Activated gamma-delta T cell treated with Interleukin-2 at 50 U/mL for 16 hours (primary cell): Measurements from ENCODE around the gene FLNB.

ENCODE experiments used
- DNase-seq: peaks from one replicate; pipeline ENCODE4 v3.0.0-alpha.2; 2020

The FLNB gene

DNA sequence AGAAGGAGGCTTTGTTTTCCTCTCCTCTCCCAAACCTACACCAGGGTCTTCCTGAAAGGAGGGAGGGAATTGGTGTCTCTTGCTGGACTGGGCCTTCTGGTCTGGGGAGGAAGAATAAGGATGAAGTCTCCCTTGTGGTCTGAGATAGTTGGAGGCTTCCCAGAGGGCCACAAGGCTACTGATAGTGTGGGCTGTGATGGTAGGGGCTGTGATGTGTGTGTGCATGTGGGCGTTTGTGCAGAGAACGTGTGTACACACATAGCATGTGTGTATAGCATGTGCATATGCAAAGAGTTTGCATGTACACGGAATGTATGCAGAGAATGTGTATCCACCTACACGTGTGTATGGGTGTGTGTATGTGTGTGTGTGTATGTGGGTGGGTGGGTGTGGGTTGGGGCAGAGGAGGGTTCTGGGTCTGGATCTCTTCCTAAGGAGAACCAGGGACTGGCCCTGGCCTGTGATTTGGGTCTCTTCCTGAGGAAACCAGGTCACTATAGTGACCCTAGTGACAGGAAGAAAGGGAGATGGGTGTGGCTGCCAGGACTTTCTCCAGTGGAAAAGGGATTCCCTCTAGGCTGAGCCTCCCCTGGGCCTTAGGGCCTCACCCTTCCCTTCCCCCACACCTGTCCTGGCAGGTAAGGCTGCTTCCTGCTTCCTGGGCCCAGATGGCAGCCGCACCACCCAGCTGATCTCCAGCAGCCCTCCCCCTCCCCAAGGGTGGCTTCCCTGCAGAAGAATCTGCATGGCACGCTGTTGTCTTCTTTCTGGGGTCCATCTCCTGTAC, 1.7 kb downstream of the FLNB start:
- no peak for DNase-seq

DNA sequence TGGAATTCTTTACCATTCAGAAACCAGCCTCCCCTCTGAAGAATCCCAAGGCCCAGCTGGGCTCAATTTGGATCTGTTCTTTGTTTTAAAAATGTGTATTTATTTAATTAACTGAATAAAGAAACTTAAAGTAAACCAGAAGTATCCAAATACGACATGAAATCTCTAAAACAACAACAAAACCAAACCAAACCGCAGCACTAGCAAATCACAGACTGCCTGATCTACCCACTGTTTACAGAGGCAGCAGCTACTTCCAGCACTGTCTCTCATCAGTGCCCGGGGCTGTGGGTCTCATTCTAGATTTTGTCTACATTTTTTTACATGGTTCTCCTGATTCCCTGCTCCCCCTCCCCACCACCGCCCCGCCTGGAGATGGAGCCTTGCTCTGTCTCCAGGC, 2.3 kb downstream of the FLNB start:
- no peak for DNase-seq

DNA sequence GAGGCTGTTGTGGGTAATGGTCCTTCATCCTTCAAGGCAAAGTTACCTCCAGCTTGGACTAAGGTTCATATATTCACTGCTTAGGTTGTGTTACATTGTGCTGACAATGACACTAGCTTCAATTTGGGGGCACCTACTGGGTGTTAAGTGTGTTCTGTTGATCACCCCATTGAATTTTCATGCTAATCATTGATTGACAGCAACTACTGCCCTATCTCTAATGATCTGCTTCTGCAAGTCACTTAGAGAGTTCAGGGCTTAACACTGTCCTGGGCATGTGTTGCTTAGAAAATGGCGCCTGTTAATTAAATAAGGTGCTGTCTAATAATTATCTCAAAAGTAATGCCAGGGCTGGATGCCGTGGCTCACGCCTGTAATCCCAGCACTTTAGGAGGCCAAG, 3.4 kb downstream of the FLNB start:
- DNase-seq, result no peak

DNA sequence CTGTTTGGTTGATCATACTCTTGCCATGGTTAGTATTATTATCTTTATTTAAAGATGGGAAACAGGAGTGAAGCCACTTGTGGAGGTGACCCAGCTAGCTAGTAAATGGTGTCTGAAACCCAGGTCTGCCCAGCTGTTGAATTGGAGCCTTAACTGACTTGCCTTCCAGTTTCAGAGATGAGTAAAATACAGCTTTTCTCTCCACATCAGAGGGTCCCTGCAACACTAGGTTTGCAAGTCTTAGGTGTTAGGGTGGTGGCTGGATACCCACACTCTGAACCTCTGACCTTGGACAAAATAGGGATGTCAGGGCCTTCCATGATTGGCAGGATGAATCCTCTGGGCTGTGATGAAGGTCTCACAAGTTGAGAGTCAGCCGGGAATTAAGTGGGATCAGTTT, 4.1 kb downstream of the FLNB start:
- no peak for DNase-seq

DNA sequence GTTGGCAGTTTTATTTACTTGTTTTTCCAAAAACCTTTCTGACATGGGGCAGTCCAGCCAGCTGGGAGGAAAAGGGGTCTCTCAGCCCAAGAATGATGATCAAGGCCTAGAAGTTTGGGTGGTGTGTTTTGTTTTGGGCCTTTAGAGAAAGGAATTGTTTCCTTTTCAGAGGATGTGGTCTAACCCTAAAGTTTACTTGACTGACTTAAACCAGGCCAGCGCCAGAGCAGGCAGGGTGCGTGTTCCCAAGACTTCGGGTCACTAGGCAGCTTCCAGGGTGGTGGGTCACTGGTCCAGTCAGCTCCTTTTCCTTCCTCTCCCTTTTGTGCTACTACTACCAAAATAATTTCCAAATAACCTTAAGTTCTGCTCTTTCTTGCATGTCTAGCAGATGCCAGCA, 4.9 kb downstream of the FLNB start:
- DNase-seq, result no peak

DNA sequence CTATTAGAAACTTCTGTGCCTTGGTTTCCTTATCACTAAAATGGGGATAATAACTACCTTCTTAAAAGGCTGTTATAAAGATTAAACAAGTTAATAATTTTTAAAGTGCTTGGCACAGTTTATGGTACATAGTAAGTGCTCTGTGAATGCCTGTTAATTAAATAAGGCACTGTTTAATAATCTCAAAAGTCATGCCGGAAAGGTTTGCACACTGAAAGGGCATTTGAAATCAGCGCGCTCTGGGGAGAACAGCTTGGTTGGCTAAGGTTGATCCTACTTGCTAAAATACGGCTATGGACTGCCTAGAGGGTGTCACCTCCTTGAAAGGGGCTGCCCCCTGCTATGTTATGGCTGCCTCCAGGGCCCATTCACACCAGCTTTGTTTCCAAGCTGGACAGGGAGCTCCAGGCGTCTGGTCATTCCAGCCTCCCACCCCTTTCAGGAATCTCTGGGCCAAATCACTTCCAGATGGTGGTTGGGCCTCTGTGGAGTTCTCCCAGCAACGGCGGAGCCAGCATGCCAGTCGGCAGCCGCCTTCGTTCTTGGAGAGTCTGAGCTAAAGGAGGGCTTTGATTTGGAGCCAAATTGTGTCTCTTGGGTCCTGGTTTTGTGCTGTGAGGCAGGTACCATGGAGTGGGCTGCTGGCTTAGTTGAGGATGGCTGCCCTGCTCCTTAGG, 5.9 kb downstream of the FLNB start:
- no peak for DNase-seq

DNA sequence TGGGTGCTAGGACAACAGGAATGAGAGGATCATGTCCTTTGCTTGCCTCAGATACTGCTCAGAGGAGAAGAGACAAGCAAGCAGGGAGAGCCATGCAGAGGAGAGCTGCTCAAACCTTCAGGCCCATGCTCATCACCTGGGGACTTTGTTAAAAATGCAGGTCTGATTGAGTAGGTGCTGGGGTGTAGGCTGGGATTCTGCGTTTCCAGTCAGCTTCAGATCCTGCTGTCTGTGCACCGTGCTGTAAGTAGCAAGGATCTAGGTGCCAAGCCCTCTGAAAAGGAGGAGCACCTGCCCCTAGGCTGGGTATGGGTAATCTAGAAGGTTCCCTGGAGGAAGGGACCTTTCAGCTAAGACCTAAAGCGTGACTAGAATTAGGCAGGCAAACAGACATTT, 7.3 kb downstream of the FLNB start:
- no peak for DNase-seq

DNA sequence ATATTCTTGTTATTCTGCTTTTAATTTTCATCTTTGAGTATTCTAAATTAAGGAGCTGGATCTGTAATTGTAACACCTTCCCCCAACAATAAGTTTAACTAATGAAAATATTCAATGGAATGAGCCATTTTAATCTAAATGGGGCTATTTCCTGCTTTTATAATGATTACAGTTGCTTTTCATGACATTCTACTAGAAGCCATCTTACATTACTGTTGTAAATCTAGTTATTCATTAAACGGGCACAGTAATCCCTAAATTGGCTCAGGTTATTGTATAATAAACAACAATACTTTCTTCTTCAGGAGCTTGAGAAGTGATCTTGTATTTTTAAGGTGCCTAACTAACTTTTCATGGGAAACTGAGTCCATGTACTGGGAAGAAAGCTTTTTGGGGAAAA, 8.5 kb downstream of the FLNB start:
- no peak for DNase-seq

DNA sequence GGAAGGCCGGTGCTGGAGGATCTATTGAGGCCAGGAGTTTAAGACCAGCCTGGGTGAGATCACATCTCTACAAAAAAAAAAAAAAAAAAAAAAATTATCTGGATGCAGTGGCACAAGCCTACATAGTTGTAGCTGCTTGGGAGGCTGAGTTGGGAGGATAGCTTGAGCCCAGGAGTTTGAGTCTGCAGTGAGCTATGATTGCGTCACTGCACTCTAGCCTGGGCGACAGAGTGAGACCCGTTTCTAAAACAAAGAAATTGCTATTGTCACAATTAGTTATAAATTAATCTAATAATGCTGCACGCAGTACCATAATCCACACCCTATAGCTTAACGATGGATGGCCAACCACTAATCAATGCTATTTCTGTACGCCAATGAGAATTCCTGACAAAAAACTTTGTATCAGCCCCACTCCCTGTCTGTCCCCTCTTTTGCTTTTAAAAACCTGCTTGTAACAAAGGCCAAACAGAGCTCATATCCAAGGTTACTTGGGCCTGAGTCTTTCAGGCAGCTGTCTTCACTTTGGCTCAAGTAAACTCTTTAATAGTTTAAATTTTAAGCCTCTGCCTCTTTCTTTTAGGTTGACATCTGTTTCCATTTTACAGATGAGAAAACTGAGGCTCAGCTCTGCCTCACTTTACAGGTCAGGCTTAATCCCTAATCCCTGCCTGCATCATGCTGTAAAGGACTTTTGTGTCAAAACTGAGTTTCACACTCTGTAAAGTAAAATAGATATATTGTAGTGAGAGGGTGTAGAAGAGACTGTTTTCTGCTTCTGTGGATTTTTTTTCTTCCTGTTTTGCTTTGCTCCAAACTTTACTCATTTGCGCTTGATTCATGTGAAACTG, 10.9 kb downstream of the FLNB start:
- no peak for DNase-seq

DNA sequence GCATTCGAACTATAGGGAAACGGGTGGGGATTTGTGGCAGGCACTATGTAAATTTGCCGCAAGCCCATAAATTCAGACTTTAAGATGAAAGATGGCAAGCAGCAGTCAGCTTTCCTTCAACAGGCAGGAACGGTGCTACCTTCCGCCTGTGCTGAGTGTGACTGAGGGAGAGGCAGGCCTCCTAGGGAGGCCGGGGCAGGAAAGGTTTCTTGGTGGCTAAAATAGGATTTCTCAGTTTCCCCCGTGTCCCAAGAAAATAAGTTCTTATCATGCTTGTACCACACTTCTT, 12.5 kb downstream of the FLNB start:
- DNase-seq, result no peak

DNA sequence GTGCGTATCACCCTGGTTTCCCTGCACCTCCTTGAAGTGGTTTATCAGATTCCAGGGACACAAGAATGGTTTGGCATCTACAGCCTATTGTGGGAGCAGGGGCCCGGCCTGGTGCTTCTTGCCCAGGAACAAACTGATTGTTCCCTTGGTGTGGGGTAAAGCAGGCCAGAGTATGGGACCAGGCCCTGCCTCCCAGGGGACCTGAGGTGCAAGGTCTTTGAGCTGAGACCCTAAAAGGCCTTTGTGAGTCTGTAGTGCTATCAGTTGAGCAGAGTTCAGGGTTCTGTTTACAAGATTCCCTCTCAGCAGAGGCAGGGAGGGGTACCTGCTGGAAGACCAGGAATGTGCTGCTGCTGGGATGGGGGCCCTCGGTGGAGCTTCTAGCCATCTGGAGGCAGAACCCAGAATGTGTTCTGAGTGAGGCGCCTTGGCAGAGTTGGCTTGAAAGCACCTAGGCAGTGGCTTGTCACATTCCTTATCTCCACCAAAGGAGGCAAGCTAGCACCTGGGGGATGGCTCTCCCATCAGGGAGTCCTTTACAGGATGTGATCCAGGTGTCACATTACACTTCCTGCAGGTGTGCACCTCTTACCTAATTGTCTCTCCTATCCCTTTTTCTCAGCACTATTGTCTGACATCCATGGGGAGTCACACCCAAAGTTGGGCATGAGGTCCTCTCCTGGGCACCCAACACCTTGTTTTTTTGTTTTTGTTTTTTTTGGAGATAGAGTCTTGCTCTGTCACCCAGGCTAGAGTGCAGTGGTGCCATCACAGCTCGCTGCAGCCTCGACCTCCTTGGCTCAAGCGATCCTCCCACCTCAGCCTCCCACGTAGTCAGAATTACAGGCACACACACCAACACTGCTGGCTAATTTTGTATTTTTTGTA, 13.1 kb downstream of the FLNB start:
- DNase-seq, result no peak

DNA sequence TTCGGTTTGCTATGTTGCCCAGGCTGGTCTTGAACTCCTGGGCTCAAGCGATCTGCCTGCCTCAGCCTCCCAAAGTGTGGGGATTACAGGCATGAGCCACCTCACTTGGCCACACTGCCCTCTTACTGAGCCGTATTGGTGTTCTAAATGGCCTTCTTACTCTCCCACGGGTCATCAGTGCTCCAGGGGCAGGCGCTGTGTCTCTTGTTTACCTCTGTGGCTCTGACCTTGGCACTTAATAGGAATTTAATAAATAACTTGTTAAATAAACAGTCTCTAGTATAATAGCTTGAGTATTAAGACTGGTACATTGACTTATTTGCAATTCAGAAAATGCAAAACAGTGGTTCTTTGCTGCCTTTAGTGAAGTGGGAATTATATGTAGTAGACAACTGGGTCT, 13.7 kb downstream of the FLNB start:
- no peak for DNase-seq

DNA sequence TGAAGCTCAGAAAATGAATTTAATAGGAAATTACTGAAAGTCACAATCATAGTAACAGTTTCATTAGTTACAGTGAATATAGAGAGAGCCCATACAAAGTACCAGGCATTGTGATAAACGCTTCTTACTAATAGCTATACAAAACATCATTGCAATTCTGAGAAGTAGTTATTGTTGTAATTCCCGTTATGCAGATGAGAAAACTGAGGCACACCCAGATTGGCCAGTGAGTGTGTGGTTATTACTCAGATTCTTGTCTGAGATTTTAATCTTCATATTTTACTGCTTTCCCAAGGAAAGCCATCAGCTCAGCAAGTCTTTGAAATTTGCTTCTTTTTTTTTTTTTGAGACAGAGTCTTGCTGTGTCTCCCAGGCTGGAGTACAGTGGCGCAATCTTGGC, 14.3 kb downstream of the FLNB start:
- no peak for DNase-seq

DNA sequence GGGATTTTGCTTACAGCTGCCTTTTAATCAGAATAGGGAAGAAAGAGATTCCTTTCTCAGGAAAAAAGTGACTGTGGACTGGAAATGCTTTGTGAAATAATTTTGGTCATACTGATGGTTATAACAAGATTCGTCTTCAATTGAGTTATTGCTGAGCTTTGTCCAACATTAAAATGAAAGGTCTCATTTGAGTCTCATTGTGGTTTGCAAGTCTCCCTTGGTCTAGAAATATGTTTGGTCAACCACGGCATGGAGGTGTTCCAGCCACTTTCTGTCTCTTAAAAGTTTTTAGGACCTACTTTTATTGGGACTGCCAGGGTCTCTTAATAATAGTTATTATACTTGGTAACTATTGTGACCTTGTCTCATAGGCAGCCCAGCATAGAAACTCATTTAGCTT, 15.3 kb downstream of the FLNB start:
- no peak for DNase-seq

DNA sequence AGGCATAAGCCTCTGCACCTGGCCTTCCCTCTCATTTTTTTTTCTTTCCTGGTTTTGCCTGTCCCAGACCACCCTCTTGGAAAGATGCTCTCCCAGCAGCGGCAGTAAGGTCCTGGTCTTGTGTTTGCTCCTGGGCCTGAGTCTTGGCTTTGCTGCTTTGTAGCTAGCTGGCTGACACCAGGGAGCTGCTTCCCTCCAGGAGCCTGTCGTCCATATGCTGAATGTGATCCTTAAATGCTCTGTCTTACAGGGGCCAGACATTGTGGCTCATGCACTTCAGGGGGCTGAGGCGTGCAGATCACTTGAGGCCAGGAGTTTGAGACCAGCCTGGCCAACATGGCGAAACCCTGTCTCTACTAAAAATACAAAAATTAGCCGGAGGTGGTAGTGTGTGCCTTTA, 17.2 kb downstream of the FLNB start:
- DNase-seq, result no peak

DNA sequence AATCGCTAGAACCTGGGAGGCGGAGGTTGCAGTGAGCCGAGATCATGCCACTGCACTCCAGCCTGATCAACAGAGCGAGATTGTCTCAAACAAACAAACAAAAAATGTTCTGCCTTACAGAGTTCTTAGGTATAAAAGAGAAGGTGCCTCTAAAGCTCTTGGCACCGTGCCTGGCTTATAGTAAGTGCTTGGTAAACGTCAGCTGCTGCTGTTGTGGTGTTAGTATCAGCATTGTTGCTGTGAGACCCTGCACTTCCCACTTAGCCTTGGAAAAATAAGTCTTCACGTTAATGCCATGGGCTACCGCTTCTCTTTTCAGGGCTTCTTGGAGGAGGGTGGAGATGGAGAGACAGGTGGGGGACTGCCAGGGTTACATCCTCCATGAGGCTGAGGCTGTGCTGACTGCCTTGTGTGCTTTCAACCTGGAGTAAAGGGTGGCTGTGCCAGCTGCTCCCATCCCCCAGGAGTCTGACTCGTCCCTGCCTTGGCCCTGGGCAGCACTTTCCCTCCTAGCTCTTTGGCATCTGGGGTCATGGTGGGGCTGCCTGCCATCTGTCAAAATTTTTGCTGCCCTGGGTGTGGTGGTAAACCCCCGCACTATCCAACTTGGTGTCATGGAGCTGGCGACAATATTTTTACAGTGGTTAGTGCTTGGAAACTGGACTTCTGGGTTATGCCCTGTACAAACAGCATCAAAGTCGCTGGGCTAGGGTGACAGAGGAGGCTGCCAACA, 17.8 kb downstream of the FLNB start:
- DNase-seq, result no peak

DNA sequence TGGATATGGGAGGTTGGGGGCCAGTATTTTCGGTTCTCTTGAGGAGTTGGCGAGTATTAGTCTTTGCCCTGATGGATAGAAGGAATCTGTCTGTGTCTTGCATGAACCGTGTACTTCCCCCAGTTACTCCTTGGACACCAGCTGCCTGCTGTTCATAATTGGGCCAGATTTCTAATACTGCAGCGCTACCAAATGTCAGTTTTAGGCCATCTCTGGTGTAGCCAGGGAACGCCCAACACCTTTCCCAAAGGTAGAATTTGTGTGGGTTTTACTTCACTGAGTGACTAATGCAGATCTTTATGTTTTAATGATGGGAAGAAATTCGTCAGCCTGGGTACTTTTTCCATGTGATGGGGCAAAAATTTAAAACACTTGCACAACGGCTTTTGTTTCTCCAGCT, 18.4 kb downstream of the FLNB start:
- no peak for DNase-seq

DNA sequence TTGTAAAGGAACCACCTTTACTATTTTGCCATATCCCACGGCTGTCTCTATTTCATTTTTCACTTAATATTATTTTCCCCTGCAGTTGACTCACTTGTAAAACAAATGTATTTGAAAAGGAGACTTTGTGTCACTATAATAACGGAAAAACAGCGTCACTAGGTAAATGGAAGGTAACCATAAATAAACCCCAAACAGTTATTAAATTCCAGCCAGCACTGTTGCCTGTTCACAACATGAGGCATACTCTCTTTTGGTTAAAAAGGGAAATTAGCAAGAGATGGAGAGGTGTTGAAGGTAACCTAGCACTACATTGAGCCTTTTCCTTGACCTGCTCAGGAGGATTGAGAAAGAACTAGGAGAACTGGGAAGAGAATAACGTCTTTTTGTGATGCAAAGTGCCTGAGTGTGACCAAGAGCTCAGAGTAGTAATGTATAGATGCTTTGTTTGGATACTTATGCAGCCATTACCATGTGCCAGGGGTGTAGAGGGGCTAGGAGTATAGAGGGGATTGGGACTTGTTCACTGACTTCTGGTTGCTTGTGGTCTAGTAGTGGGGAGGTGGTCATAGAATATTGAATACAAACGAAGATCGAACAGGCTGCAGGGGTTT, 19.6 kb downstream of the FLNB start:
- DNase-seq, result no peak

DNA sequence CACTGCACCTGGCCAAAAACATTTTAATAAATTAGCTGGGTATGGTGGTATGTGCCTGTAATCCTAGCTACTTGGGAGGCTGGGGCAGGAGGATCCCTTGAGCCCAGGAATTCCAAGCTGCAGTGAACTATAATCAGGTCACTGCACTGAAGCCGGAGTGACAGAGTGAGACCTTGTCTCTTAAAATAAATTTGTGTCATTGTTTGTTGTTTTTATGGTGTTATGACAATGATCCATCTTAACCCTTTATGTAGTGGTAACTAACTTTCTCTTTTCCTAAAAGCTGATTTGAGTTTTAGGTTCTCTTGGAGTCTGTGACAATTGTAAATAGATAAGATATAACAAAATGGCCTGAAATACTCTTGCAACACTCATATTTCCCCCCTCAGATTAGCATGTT, 20.7 kb downstream of the FLNB start:
- no peak for DNase-seq

DNA sequence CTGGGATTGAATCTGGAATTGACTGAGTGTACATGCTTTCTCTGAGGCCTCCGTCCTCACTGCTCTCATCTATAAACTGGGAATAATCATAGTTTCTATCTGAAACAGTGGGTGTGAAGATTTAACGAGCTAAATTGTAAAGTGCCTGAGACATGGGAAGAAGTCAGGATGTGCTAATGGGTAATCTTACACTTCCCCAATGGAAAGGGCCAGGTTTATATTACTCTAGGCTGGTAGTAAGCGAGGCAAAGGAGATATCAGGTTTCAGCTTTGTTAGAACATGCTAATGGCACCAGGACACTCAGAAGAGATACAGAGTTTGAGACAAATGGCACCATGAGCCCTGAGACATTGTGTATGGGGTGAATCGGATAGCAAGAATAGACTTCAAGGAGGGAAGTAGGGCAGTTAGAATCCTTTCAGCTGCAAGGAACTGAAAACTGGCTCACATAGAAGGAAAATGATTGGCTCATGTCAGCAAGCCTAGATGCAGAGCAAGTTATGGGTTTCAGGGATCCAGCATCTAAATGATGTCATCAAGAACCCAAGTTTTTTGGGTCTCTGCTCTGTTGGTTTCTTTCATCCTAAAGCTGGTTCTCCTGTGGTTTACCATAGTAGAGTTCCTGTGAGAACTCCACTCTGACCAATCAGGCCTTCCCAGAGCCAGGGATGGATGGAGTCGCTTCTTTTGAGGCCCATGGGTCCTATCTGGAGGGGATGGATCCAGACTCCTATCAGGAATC, 21.8 kb downstream of the FLNB start:
- DNase-seq, result no peak

DNA sequence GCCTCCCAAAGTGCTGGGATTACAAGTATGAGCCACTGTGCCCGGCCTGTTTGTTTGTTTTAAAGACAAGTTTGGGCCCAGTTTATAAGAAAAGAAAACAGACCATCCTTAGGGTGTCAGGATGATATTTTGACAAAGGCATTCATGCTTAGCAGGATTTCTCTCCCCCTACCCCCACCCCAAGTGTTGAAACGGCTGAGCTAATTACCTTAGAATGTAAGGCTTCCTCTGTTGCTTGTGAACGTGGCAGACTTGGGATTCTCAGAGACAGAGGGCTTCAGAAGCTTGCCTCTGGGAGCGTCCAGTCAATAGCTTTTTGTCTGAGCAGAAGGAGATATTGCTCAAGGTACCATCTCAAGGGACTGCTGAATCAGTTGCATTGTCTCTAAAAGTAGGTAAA, 24.0 kb downstream of the FLNB start:
- DNase-seq, result no peak
